BLaER1 treated with 17β-estradiol and CSF1 and Interleukin-3, amounts not matched to agents 10 nM and 100 nM (cell line): ENCODE results near the gene PANX2.

ENCODE experiments used
- H3K27ac ChIP-seq, 11 experiments: shearing (Covaris generic); formaldehyde crosslinking; 2 replicates each; pipeline ENCODE4 v1.8.1; 2022
- H3K27me3 ChIP-seq, 11 experiments: shearing (Covaris generic); formaldehyde crosslinking; 2 replicates each; pipeline ENCODE4 v1.8.1; 2022
- H3K36me3 ChIP-seq, 11 experiments: shearing (Covaris generic); formaldehyde crosslinking; 2 replicates each; pipeline ENCODE4 v1.8.1; 2022
- H3K4me1 ChIP-seq, 10 experiments: shearing (Covaris generic); formaldehyde crosslinking; 2 replicates each; pipeline ENCODE4 v1.8.1; 2022
- H3K4me2 ChIP-seq, 11 experiments: shearing (Covaris generic); formaldehyde crosslinking; 2 replicates each; pipeline ENCODE4 v1.8.1; 2022
- H3K4me3 ChIP-seq, 10 experiments: shearing (Covaris generic); formaldehyde crosslinking; 2 replicates each; pipeline ENCODE4 v1.8.1; 2022
- H3K9ac ChIP-seq, 11 experiments: shearing (Covaris generic); formaldehyde crosslinking; 2 replicates each; pipeline ENCODE4 v1.8.1; 2022
- H3K9me3 ChIP-seq, 11 experiments: shearing (Covaris generic); formaldehyde crosslinking; replicated peaks in 1 of 11; 2 replicates each; pipeline ENCODE4 v1.8.1; 2022
- H4K20me1 ChIP-seq, 11 experiments: shearing (Covaris generic); formaldehyde crosslinking; 2 replicates each; pipeline ENCODE4 v1.8.1; 2022
- Cebpa-rat ChIP-seq, 11 experiments: shearing (Covaris generic); IDR thresholded peaks; 2 replicates each; pipeline ENCODE4 v1.8.1; 2022

The PANX2 gene

DNA sequence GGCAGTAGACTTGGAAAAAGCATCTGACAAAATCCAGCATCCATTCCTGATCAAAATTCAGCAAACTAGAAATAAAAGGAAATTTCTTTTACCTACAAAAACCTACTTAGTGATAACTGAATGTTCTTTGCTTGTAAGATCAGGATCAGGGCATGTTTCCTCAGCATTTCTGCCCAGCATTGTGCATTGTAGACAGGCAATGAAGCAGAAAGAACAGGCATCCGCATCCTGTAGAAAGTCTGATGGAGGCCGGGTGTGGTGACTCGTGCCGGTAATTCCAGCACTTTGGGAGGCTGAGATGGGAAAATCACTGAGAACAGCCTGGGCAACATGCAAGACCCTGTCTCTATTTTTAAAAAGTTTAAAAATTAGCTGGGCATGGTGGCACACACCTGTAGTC, 32.5 kb upstream of the PANX2 start:
- Histone ChIP-seq H4K20me1 (no peaks in the 10 kb centered on the region), H3K27me3 (no peaks in the 10 kb centered on the region; a peak in 1 of 22 replicates), H3K9me3 (no peaks in the 10 kb centered on the region), H3K9ac (no peak overlapping the region), H3K4me2 (peak overlapping the region in 7 of 11 experiments; percentile 9 to 33 (median 21); a peak in 5 of 22 replicates), H3K4me3 (no peak overlapping the region), H3K36me3 (no peaks in the 10 kb centered on the region), H3K27ac (no peak overlapping the region), H3K4me1 (peaks cover 0 to 21% (median 9%) of the 10 kb centered on the region in 10 experiments; a peak in 13 of 20 replicates)
- no peak for TF ChIP-seq Cebpa-rat (IDR thresholded peaks at IDR 0.05)

DNA sequence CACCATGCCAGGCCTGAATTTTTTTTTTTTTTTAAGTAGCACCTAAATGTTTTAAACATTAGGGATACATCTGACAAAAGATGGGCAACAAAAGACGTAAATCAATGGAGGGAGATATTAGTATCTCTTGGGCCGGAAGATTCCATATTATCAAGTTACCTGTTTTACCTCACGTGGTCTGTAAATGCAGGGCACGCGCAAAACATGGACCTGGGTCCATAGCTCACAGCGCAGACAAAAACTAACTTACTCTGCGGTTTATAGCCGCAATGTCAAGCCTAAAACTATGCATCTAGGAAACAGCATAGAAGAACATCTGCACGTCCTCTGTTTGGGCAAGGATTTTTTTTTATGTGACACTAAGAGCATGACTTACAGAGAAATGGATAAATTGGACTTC, 31.5 kb upstream of the PANX2 start:
- H3K4me2 ChIP-seq, result peak overlapping the region in 1 of 11 experiments; percentile 40; a peak in 1 of 22 replicates
- no peaks in the 10 kb centered on the region for H3K36me3 ChIP-seq
- no peak overlapping the region for H3K4me3 ChIP-seq
- H3K4me1 ChIP-seq, result peaks cover 0 to 21% (median 9%) of the 10 kb centered on the region in 10 experiments; a peak in 13 of 20 replicates
- H3K27ac ChIP-seq, result no peak overlapping the region
- no peaks in the 10 kb centered on the region for H3K9me3 ChIP-seq
- no peaks in the 10 kb centered on the region for H4K20me1 ChIP-seq
- H3K9ac ChIP-seq, result no peak overlapping the region
- H3K27me3 ChIP-seq, result no peaks in the 10 kb centered on the region; a peak in 1 of 22 replicates
- no peak for TF ChIP-seq Cebpa-rat (IDR thresholded peaks at IDR 0.05)

GRCh38 chr22:50139843-50140415, 30.6 kb upstream of the PANX2 start:
- H3K27ac ChIP-seq, result no peak overlapping the region
- no peak for TF ChIP-seq Cebpa-rat (IDR thresholded peaks at IDR 0.05)

DNA sequence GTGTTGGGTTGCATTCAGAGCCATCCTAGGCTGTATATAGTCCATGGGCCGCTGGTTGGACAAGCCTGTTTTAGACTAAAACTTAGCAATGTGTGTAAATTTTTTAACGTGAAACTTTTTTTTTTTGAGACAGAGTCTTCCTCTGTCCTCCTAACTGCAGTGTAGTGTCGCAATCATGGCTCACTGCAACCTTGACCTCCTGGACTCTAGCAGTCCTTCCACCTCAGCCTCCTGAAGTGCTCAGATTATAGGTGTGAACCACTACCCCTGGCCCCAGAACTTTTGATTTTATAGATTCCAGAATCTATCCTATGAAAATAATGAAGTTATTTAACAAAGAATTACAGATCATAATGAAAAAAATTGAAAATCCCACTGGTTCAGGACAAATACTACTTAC, 29.9 kb upstream of the PANX2 start:
- peak in 5 of 11 experiments; percentile 20 to 65 (median 26); a peak in 3 of 22 replicates for TF ChIP-seq Cebpa-rat (IDR thresholded peaks at IDR 0.05)
- H3K9ac ChIP-seq, result no peak overlapping the region
- no peak overlapping the region for H3K4me3 ChIP-seq
- H3K36me3 ChIP-seq, result no peaks in the 10 kb centered on the region
- H3K4me2 ChIP-seq, result no peak overlapping the region
- no peaks in the 10 kb centered on the region for H4K20me1 ChIP-seq
- no peaks in the 10 kb centered on the region; a peak in 1 of 22 replicates for H3K27me3 ChIP-seq
- H3K9me3 ChIP-seq, result no peaks in the 10 kb centered on the region
- H3K27ac ChIP-seq, result no peak overlapping the region
- H3K4me1 ChIP-seq, result peaks cover 0 to 21% (median 9%) of the 10 kb centered on the region in 10 experiments; a peak in 13 of 20 replicates

More at GRCh38 chr22:50139843-50140415, 30.6 kb upstream of the PANX2 start:
- H3K4me1 ChIP-seq, result peaks cover 0 to 21% (median 9%) of the 10 kb centered on the region in 10 experiments; a peak in 13 of 20 replicates
- H3K4me3 ChIP-seq, result no peak overlapping the region
- no peak overlapping the region for H3K9ac ChIP-seq
- H3K27me3 ChIP-seq, result no peaks in the 10 kb centered on the region; a peak in 1 of 22 replicates
- H3K4me2 ChIP-seq, result peak overlapping the region in 6 of 11 experiments; percentile 7 to 40 (median 24); a peak in 9 of 22 replicates
- H3K36me3 ChIP-seq, result no peaks in the 10 kb centered on the region
- no peaks in the 10 kb centered on the region for H3K9me3 ChIP-seq
- no peaks in the 10 kb centered on the region for H4K20me1 ChIP-seq

DNA sequence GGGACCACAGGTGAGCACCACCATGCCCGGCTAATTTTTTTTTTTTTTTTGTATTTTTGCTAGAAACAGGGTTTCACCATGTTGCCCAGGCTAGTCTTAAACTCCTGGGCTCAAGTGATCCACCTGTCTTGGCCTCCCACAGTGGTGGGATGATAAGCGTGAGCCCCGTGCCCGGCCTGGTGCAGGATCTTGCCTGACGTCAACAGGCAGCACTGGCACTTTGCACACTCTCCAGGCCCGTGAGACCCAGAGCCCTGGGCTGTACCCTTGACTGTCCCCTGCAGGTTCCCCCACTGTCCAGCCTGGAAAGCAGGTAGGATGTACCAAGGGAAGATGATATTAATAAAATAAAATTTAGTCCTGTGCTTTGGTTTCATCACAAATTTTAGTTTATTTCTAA, 29.1 kb upstream of the PANX2 start:
- Histone ChIP-seq H3K27ac (no peak overlapping the region), H4K20me1 (no peaks in the 10 kb centered on the region)

GRCh38 chr22:50141891-50142363, 28.6 kb upstream of the PANX2 start:
- no peak overlapping the region for H3K4me2 ChIP-seq

More for the DNA sequence above, 29.1 kb upstream of the PANX2 start:
- Histone ChIP-seq H3K4me1 (peaks cover 0 to 21% (median 9%) of the 10 kb centered on the region in 10 experiments; a peak in 13 of 20 replicates), H3K27me3 (no peaks in the 10 kb centered on the region; a peak in 1 of 22 replicates), H3K9ac (no peak overlapping the region), H3K4me2 (no peak overlapping the region), H3K4me3 (no peak overlapping the region), H3K36me3 (no peaks in the 10 kb centered on the region), H3K9me3 (no peaks in the 10 kb centered on the region)
- TF ChIP-seq Cebpa-rat (IDR thresholded peaks at IDR 0.05), result no peak

DNA sequence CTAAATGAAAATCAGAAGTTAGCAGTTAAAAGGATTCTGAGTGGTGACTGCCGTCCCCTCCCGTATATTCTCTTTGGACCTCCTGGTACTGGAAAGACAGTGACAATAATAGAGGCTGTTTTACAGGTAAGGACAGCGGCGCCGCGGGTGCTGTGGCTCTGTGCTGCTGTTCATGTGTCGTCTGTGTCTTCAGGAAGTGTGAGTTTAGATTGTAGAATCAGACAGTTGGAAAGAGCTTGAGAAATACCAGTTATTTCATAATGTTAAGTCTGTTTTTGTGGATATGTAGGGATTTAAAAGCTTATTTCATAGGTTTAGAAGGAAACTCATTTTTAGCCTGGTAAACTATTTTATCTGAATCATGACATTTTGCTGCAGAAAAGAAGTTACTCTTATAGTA, 27.4 kb upstream of the PANX2 start:
- no peak overlapping the region for H3K27ac ChIP-seq
- H3K4me1 ChIP-seq, result peaks cover 0 to 25% (median 13%) of the 10 kb centered on the region in 10 experiments; a peak in 14 of 20 replicates
- no peaks in the 10 kb centered on the region; a peak in 1 of 22 replicates for H3K27me3 ChIP-seq
- H3K9me3 ChIP-seq, result no peaks in the 10 kb centered on the region
- H3K9ac ChIP-seq, result no peak overlapping the region
- no peak overlapping the region for H3K4me2 ChIP-seq
- no peak for TF ChIP-seq Cebpa-rat (IDR thresholded peaks at IDR 0.05)
- H3K36me3 ChIP-seq, result no peaks in the 10 kb centered on the region
- H3K4me3 ChIP-seq, result no peak overlapping the region
- peaks cover 0 to 6% (median 0%) of the 10 kb centered on the region in 11 experiments; a peak in 1 of 22 replicates for H4K20me1 ChIP-seq

More at GRCh38 chr22:50141891-50142363, 28.6 kb upstream of the PANX2 start:
- Histone ChIP-seq H3K27ac (no peak overlapping the region), H3K27me3 (no peaks in the 10 kb centered on the region; a peak in 1 of 22 replicates), H3K4me1 (peaks cover 0 to 21% (median 9%) of the 10 kb centered on the region in 10 experiments; a peak in 13 of 20 replicates), H4K20me1 (no peaks in the 10 kb centered on the region), H3K9me3 (no peaks in the 10 kb centered on the region), H3K4me3 (no peak overlapping the region), H3K9ac (no peak overlapping the region), H3K36me3 (no peaks in the 10 kb centered on the region)
- no peak for TF ChIP-seq Cebpa-rat (IDR thresholded peaks at IDR 0.05)

DNA sequence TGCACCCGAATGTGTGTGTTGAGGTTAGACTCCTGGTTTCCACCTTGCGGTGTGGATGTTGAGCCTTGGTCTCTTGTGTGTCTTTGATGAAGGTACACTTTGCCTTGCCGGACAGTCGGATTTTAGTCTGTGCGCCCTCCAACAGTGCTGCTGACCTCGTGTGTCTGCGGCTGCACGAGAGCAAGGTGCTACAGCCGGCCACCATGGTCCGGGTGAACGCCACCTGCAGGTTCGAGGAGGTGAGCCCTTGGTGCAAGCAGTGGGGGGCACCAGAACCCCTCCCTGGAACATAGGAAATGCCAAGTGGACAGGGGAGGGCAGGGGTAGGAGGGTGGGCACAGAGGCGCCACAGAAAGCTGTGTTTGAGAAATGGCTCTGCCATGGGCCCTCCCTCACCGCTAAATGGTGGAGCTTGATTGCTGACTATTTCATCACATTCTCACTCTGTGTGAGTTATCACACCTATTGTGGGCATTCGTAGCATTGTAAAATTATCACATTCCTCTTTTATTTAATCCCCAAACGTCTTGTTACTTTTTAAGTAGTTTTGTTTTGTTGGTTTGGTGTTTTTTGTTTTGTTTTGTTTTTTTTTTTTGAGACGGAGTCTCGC, 26.4 kb upstream of the PANX2 start:
- H3K4me1 ChIP-seq, result peaks cover 3 to 30% (median 19%) of the 10 kb centered on the region in 10 experiments; a peak in 15 of 20 replicates
- H3K9ac ChIP-seq, result no peak overlapping the region
- no peak for TF ChIP-seq Cebpa-rat (IDR thresholded peaks at IDR 0.05)
- no peak overlapping the region for H3K4me3 ChIP-seq
- H3K4me2 ChIP-seq, result no peak overlapping the region
- no peak overlapping the region for H3K27ac ChIP-seq
- no peaks in the 10 kb centered on the region for H3K9me3 ChIP-seq
- no peaks in the 10 kb centered on the region for H3K27me3 ChIP-seq
- H3K36me3 ChIP-seq, result no peaks in the 10 kb centered on the region
- H4K20me1 ChIP-seq, result peaks cover 0 to 10% (median 0%) of the 10 kb centered on the region in 11 experiments; a peak in 1 of 22 replicates

DNA sequence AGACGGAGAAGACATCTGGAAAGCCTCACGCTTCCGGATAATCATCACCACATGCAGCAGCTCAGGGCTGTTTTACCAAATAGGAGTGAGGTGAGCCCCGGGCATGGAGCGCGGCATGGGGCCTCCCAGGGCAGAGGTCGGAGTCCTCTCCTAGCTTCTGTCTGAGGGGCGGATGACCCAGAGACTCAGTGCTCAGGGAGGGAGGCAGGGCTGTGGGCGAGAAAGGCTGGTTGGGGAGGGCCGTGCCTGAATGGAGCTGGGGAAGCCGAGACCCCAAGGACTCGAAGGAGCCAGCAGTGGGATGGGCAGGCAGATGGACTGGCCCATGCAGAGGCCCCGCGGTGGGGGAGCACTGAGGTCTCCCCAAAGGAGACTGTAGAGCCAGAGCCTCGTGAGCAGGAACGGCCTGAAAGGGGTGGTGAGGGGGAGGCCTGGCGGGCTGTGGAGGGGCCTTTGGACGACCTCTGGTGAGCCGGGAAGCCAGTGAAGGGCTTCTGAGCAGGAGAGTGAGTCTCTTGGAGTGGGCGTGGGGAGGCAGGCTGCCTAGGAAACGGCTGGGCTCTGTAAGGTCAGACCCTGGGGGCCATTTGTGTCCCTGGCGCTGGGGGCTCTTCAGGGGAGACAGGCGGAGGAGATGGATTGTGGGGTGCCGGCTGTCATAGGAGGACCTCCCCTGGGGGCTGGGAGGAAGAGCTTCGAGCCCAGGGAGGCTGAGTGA, 24.7 kb upstream of the PANX2 start:
- Histone ChIP-seq H3K36me3 (no peaks in the 10 kb centered on the region), H3K4me2 (no peak overlapping the region; a peak in 1 of 22 replicates), H3K4me1 (peaks cover 3 to 26% (median 18%) of the 10 kb centered on the region in 10 experiments; a peak in 14 of 20 replicates), H3K27ac (no peak overlapping the region), H4K20me1 (peaks cover 0 to 23% (median 0%) of the 10 kb centered on the region in 11 experiments; a peak in 2 of 22 replicates), H3K9ac (no peak overlapping the region; a peak in 1 of 22 replicates), H3K4me3 (no peak overlapping the region), H3K9me3 (no peaks in the 10 kb centered on the region), H3K27me3 (no peaks in the 10 kb centered on the region)
- TF ChIP-seq Cebpa-rat (IDR thresholded peaks at IDR 0.05), result no peak
